Activated CD4-positive, alpha-beta T cell treated with anti-CD3 and anti-CD28 coated beads, Interleukin-2, amount 10 ng/mL, durations not matched to agents 24 days and 14 days (primary cell): ENCODE measurements around the gene EFNA3. TPM values are rescaled to one million over a fixed set of nuclear protein-coding genes. Genes with fewer than 3 reads are reported as not detected.
A peak's percentile ranks its signal among the peaks of the same experiment; 100 is the strongest.

ENCODE experiments used
- DNase-seq: peaks from one replicate; pipeline ENCODE4 v3.0.0; 2022
- H3K27ac Mint-ChIP-seq: one replicate; pipeline ENCODE4 v1.8.0; 2022; ENCODE audit warnings: mild to moderate bottlenecking, mixed read lengths
- H3K27me3 Mint-ChIP-seq: one replicate; pipeline ENCODE4 v1.8.0; 2022; ENCODE audit warnings: mixed read lengths
- H3K36me3 Mint-ChIP-seq: one replicate; pipeline ENCODE4 v1.8.0; 2022; ENCODE audit warnings: low read depth, mild to moderate bottlenecking, mixed read lengths
- H3K4me1 Mint-ChIP-seq: one replicate; pipeline ENCODE4 v1.8.0; 2021; ENCODE audit warnings: mixed read lengths
- H3K4me3 Mint-ChIP-seq: one replicate; pipeline ENCODE4 v1.8.0; 2022; ENCODE audit warnings: mild to moderate bottlenecking, moderate library complexity, mixed read lengths
- H3K9me3 Mint-ChIP-seq: one replicate; pipeline ENCODE4 v1.8.0; 2021; ENCODE audit warnings: mixed read lengths
- intact Hi-C: fragments of 100-400 bp; cut with micrococcal nuclease; formaldehyde crosslinking; loops from one replicate; pipeline ENCODE4 v1.15.1; 2023
- total RNA-seq: library from RNA; stranded (reverse); gene quantifications from 2 replicates; pipeline ENCODE4 v1.2.3, GENCODE V29; 2022

EFNA3 gene
- total RNA-seq, 1 donor from 2014 or later, result 3.6 TPM

- Mint-ChIP-seq H3K4me1 (peaks cover 45% of the 10 kb centered on the region), H3K36me3 (peaks cover 30% of the 10 kb centered on the region), H3K27ac (peak overlapping the region; percentile 98), H3K27me3 (peaks cover 5% of the 10 kb centered on the region), H3K4me3 (peak overlapping the region; percentile 98), H3K9me3 (no peaks in the 10 kb centered on the region)
- DNase-seq, result peak; percentile 73
- intact Hi-C loops, result loop anchor here (5.0 kb wide), 2 partner anchors 134 to 154 kb away; partner anchors contain the start of genes FLAD1 and ZBTB7B
These were observed 58.1 kb downstream of the EFNA3 start for GRCh38 chr1:155136748-155137147.

Other genes starting within 250 kb of the EFNA3 start
- gene KCNN3, start 208.6 kb upstream of the EFNA3 start, total RNA-seq, result 0.35 and 0.54 TPM in 2 replicates
- 47.4 and 47.7 TPM in 2 replicates for gene PMVK, start 142.1 kb upstream of the EFNA3 start, total RNA-seq
- gene PBXIP1, start 122.7 kb upstream of the EFNA3 start, total RNA-seq, result 19.3 and 21.6 TPM in 2 replicates
- gene PYGO2, start 117.1 kb upstream of the EFNA3 start, total RNA-seq, result 34.4 and 34.8 TPM in 2 replicates
- 50.4 and 60.5 TPM in 2 replicates for gene SHC1, start 108.1 kb upstream of the EFNA3 start, total RNA-seq
- 179 and 181 TPM in 2 replicates for gene CKS1B, start 104.2 kb upstream of the EFNA3 start, total RNA-seq
- gene FLAD1, start 95.5 kb upstream of the EFNA3 start, total RNA-seq, result 69.9 and 71.8 TPM in 2 replicates
- gene LENEP, start 85.3 kb upstream of the EFNA3 start, total RNA-seq, result 0.79 and 1.4 TPM in 2 replicates
- gene ZBTB7B, start 76.0 kb upstream of the EFNA3 start, total RNA-seq, result 145 and 150 TPM in 2 replicates
- gene DCST2, start 45.1 kb upstream of the EFNA3 start, total RNA-seq, result 0.16 TPM in 1 of 2 replicates, not detected in the other
- not detected in 2 replicates for gene DCST1, start 45.0 kb upstream of the EFNA3 start, total RNA-seq
- gene ADAM15, start 27.5 kb upstream of the EFNA3 start, total RNA-seq, result 79.7 and 84.5 TPM in 2 replicates
- gene EFNA4, start 15.1 kb upstream of the EFNA3 start, total RNA-seq, result 5.8 and 6.2 TPM in 2 replicates
- 0.24 TPM in 1 of 2 replicates, not detected in the other for gene EFNA1, start 49.0 kb downstream of the EFNA3 start, total RNA-seq
- 46.2 and 46.3 TPM in 2 replicates for gene SLC50A1, start 57.0 kb downstream of the EFNA3 start, total RNA-seq
- gene DPM3, start 61.7 kb downstream of the EFNA3 start, total RNA-seq, result 34.5 and 37.2 TPM in 2 replicates
- gene KRTCAP2, start 94.5 kb downstream of the EFNA3 start, total RNA-seq, result 244 and 245 TPM in 2 replicates
- gene TRIM46, start 95.0 kb downstream of the EFNA3 start, total RNA-seq, result 9.4 and 10.7 TPM in 2 replicates
- gene THBS3, start 129.1 kb downstream of the EFNA3 start, total RNA-seq, result 10.5 and 10.6 TPM in 2 replicates
- gene MTX1, start 129.9 kb downstream of the EFNA3 start, total RNA-seq, result 62.4 and 64.7 TPM in 2 replicates
- 45.1 and 46.2 TPM in 2 replicates for gene ENTREP3, start 176.6 kb downstream of the EFNA3 start, total RNA-seq
- 152 and 158 TPM in 2 replicates for gene SCAMP3, start 183.5 kb downstream of the EFNA3 start, total RNA-seq
- 86.2 and 90.6 TPM in 2 replicates for gene CLK2, start 194.7 kb downstream of the EFNA3 start, total RNA-seq
- gene HCN3, start 198.6 kb downstream of the EFNA3 start, total RNA-seq, result 3.2 and 3.8 TPM in 2 replicates
- 0.09 TPM in 1 of 2 replicates, not detected in the other for gene PKLR, start 222.6 kb downstream of the EFNA3 start, total RNA-seq
- 321 and 324 TPM in 2 replicates for gene FDPS, start 230.0 kb downstream of the EFNA3 start, total RNA-seq
- gene RUSC1, start 242.1 kb downstream of the EFNA3 start, total RNA-seq, result 29.9 and 30.1 TPM in 2 replicates